Subcutaneous adipose tissue (tissue), 4 donors: Measurements from ENCODE around the gene KIAA0232. TPM values are rescaled to one million over a fixed set of nuclear protein-coding genes. Genes with fewer than 3 reads are reported as not detected.

Source experiments
- CTCF ChIP-seq: fragments of 450-650 bp; IDR thresholded peaks from one replicate; pipeline ENCODE4 v1.5.1; 2016; ENCODE audit warnings: low read depth, mild to moderate bottlenecking, control low read depth, antibody characterized with exemption, moderate library complexity
- total RNA-seq, 4 donors: library from RNA; depleted of rRNA; stranded (reverse); fragments of >200 nt; gene quantifications; one replicate each; pipeline ENCODE4 v1.1.0, GENCODE V29; 2016

Gene KIAA0232
- total RNA-seq, 4 donors from 2014 or later, result 24.3 to 36.5 (median 31.0) TPM

- TF ChIP-seq CTCF, result no peak
These were observed 8.6 kb upstream of the KIAA0232 start for GRCh38 chr4:6773616-6774540.

DNA sequence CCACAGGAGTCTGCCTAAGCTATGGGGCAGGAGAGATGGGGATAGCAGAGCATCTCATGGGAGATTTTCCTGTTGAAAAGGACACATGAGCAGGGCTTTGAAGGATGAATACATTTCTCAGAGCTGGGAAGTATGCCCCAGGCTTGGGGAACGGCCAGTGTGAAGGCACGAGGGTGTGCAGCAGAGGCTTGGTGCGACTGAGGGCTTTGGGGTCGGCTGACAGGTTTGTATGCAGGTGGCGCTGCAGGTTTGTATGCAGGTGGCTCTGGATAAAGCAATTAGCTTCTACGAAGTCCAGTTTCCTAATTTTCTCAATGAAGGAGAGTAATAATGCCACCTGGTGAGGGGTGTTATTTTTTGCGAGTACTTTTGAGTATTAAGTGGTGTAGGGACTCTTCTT, 6.8 kb upstream of the KIAA0232 start:
- TF ChIP-seq CTCF, result no peak

GRCh38 chr4:6776920-6777635, 5.4 kb upstream of the KIAA0232 start:
- no peak for TF ChIP-seq CTCF

GRCh38 chr4:6777636-6778281, 4.8 kb upstream of the KIAA0232 start:
- no peak for TF ChIP-seq CTCF

- TF ChIP-seq CTCF, result no peak
These were observed 4.1 kb upstream of the KIAA0232 start for GRCh38 chr4:6778435-6778834.

- TF ChIP-seq CTCF, result no peak
These were observed 2.6 kb upstream of the KIAA0232 start for GRCh38 chr4:6779667-6780565.
